Activated naive CD4-positive, alpha-beta T cell treated with anti-CD3 and anti-CD28 coated beads, Interleukin-2, amount 10 ng/mL, durations not matched to agents 5 hours and 36 hours (primary cell): ENCODE results near the gene ZNF423. TPM values are rescaled to one million over a fixed set of nuclear protein-coding genes. Genes with fewer than 3 reads are reported as not detected.

Experiments used
- total RNA-seq, 2 experiments: library from RNA; stranded (reverse); gene quantifications; one replicate each; pipeline ENCODE4 v1.2.3, GENCODE V29; 2021

Gene ZNF423
- total RNA-seq, result not detected

GRCh38 chr16:49855822-49856671, at the start of gene ZNF423:
ZNF423 (minus strand) TSS chr16:49856112; CDS start chr16:49855774, 338 bp downstream.

Other genes starting within 250 kb of the ZNF423 start
- 10 to 100 TPM; 21.4 to 22.1 TPM for gene CNEP1R1, start 169.1 kb upstream of the ZNF423 start, total RNA-seq
- gene HEATR3, start 209.9 kb upstream of the ZNF423 start, total RNA-seq, result 10 to 100 TPM; 23.4 to 28.0 TPM